ENCODE measurements around the gene FPR3. TPM values are rescaled to one million over a fixed set of nuclear protein-coding genes. Genes with fewer than 3 reads are reported as not detected.

The FPR3 gene
- total RNA-seq, 2 experiments from 2014 or later, result not detected

DNA sequence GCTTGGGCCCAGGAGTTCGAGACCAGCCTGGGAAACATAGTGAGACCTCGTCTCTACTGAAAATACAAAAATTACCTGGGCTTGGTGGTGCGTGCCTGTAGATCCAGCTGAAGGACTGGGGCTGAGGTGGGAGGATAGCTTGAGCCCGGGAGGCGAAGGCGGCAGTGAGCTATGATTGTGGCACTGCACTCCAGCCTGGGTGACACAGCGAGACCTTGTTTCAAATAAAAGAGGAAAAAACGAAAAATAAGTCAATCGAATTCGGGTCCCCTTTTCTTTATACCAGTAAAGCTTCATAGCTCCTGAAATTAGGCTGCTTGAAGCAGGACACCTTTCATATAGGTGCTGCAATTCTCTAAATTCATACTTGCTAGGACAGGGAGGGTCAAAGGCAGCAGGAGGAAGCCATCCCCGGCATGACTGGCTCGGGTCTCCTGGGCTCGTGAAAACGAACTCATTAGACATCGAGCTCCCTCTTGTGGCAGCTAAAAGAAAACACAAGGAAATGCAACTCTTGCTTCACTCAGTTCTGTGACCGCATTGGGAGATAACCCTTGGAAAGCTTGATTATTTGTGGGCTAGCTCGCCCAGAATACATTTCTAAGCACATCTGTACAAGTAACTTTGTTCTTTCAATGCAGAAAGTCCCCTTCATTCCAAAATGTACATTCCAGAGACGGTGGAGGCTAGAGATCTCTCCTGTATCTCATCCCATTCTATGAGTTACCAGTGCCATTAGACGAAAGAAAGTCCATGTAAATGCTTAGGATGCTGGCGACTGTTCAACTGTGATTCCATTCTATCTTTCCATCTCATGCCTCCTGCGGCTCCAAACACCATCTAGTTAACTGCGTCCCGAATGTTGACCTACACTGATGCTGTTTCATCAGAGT lies 17.1 kb upstream of the FPR3 start:
- POLR2A ChIA-PET, result interaction anchor here (0.7 kb wide), 1 partner anchor 93 kb away, joined by 3 read pairs; no protein-coding TSS in a partner anchor
- Histone ChIP-seq H3K4me1 (ENCODE audit: insufficient read depth, low read length, poor library complexity, severe bottlenecking) (no peaks in the 10 kb centered on the region), H3K4me3 (ENCODE audit: low read depth, low read length, poor library complexity, severe bottlenecking) (no peak overlapping the region), H4K20me1 (ENCODE audit: insufficient read depth, low read length) (no peaks in the 10 kb centered on the region; the same call in 1 of the 2 replicates), H3K9me2 (ENCODE audit: insufficient read depth, low read length) (no peaks in the 10 kb centered on the region), H2AFZ (ENCODE audit: low read length) (peak overlapping the region; percentile 43; the same call in 1 of the 2 replicates), H3K27ac (ENCODE audit: low read depth, low read length, poor library complexity, severe bottlenecking) (no peak overlapping the region), H3K79me2 (ENCODE audit: insufficient read depth, low read depth, low read length) (no peaks in the 10 kb centered on the region), H3K4me2 (ENCODE audit: low read length) (no peak overlapping the region), H3K36me3 (ENCODE audit: insufficient read depth, low read length) (no peaks in the 10 kb centered on the region), H3K9me3 (ENCODE audit: low read length) (no peaks in the 10 kb centered on the region)
- CTCF ChIA-PET (ENCODE audit: unreplicated experiment), result no interaction called here
- no peak for TF ChIP-seq EZH2phosphoT487 (IDR thresholded peaks at IDR 0.05; ENCODE audit: borderline replicate concordance, low read depth, low read length)
- TF ChIP-seq, protein P1, sequence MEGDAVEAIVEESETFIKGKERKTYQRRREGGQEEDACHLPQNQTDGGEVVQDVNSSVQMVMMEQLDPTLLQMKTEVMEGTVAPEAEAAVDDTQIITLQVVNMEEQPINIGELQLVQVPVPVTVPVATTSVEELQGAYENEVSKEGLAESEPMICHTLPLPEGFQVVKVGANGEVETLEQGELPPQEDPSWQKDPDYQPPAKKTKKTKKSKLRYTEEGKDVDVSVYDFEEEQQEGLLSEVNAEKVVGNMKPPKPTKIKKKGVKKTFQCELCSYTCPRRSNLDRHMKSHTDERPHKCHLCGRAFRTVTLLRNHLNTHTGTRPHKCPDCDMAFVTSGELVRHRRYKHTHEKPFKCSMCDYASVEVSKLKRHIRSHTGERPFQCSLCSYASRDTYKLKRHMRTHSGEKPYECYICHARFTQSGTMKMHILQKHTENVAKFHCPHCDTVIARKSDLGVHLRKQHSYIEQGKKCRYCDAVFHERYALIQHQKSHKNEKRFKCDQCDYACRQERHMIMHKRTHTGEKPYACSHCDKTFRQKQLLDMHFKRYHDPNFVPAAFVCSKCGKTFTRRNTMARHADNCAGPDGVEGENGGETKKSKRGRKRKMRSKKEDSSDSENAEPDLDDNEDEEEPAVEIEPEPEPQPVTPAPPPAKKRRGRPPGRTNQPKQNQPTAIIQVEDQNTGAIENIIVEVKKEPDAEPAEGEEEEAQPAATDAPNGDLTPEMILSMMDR (conservative IDR thresholded peaks at IDR 0.05; ENCODE audit: low read length), result peak; percentile 83
- no TSS peak for BruUV-seq (replicated peaks)
- intact Hi-C loops (cut with micrococcal nuclease; ENCODE audit: unreplicated experiment), result loop anchor here (2.0 to 5.0 kb wide), 3 partner anchors 65 to 459 kb away; no protein-coding TSS in a partner anchor
- DNase-seq (ENCODE audit: low spot score), result peak; percentile 81

DNA sequence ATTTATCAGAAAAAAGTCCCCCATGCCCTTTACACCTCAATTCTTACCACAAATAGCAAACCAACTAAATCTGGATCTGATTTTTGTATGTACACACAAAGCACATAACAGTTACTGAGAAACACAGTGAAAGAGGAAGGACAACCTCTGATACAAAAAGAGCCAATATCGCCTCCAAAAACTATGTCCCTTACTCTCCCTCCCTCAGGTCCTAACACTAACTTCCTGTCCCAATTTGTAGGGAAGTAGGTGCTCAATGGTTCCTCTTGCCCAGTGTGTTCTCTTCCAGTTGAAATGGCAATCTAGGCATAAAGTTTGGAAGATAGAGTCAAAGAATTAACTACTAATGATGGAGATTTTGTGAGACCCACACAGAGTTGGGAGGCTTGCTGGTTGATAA lies 15.8 kb upstream of the FPR3 start:
- no peaks in the 10 kb centered on the region for H3K36me3 ChIP-seq (ENCODE audit: insufficient read depth, low read length)
- DNase-seq (ENCODE audit: low spot score), result no peak
- no peak overlapping the region for H2AFZ ChIP-seq (ENCODE audit: low read length)
- no peak overlapping the region for H3K4me3 ChIP-seq (ENCODE audit: low read depth, low read length, poor library complexity, severe bottlenecking)
- intact Hi-C loops (cut with micrococcal nuclease; ENCODE audit: unreplicated experiment), result loop anchor here (5.0 kb wide), 2 partner anchors 117 to 458 kb away; no protein-coding TSS in a partner anchor
- no TSS peak for BruUV-seq (replicated peaks)
- H3K79me2 ChIP-seq (ENCODE audit: insufficient read depth, low read depth, low read length), result no peaks in the 10 kb centered on the region
- ChIA-PET POLR2A (no interaction called here), CTCF (ENCODE audit: unreplicated experiment) (no interaction called here)
- H3K4me1 ChIP-seq (ENCODE audit: insufficient read depth, low read length, poor library complexity, severe bottlenecking), result no peaks in the 10 kb centered on the region
- H3K4me2 ChIP-seq (ENCODE audit: low read length), result no peak overlapping the region
- no peaks in the 10 kb centered on the region for H3K9me3 ChIP-seq (ENCODE audit: low read length)
- no peaks in the 10 kb centered on the region for H3K9me2 ChIP-seq (ENCODE audit: insufficient read depth, low read length)
- H4K20me1 ChIP-seq (ENCODE audit: insufficient read depth, low read length), result no peaks in the 10 kb centered on the region; the same call in 1 of the 2 replicates
- H3K27ac ChIP-seq (ENCODE audit: low read depth, low read length, poor library complexity, severe bottlenecking), result no peak overlapping the region
- TF ChIP-seq EZH2phosphoT487 (IDR thresholded peaks at IDR 0.05; ENCODE audit: borderline replicate concordance, low read depth, low read length), result no peak
- TF ChIP-seq, protein P1 (conservative IDR thresholded peaks at IDR 0.05; ENCODE audit: low read length), result no peak

DNA sequence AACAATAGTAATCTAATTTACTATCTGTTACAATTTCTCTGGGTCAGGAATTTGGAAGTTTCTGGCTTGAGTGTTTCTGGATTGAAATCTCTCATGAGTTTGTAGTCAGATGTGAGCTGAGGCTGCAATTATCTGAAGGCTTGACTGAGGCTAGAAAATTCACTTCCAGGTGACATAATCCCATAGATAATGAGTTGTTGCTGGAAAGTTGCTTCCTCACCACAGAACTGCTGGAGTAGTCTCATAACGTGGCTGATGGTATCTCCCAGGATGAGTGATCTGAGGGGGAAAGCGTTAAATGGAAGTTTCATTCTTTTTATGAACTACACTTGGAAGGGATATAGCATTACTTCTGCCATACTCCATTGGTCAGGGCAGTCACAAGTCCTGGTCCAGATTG lies 15.3 kb upstream of the FPR3 start:
- Histone ChIP-seq H3K4me2 (ENCODE audit: low read length) (no peak overlapping the region), H3K79me2 (ENCODE audit: insufficient read depth, low read depth, low read length) (no peaks in the 10 kb centered on the region), H4K20me1 (ENCODE audit: insufficient read depth, low read length) (no peaks in the 10 kb centered on the region; the same call in 1 of the 2 replicates), H3K9me3 (ENCODE audit: low read length) (no peaks in the 10 kb centered on the region), H2AFZ (ENCODE audit: low read length) (no peak overlapping the region), H3K9me2 (ENCODE audit: insufficient read depth, low read length) (no peaks in the 10 kb centered on the region), H3K4me1 (ENCODE audit: insufficient read depth, low read length, poor library complexity, severe bottlenecking) (no peaks in the 10 kb centered on the region), H3K4me3 (ENCODE audit: low read depth, low read length, poor library complexity, severe bottlenecking) (no peak overlapping the region), H3K36me3 (ENCODE audit: insufficient read depth, low read length) (no peaks in the 10 kb centered on the region), H3K27ac (ENCODE audit: low read depth, low read length, poor library complexity, severe bottlenecking) (no peak overlapping the region)
- POLR2A ChIA-PET, result no interaction called here
- TF ChIP-seq, protein P1 (conservative IDR thresholded peaks at IDR 0.05; ENCODE audit: low read length), result no peak
- TF ChIP-seq EZH2phosphoT487 (IDR thresholded peaks at IDR 0.05; ENCODE audit: borderline replicate concordance, low read depth, low read length), result no peak
- intact Hi-C loops (cut with micrococcal nuclease; ENCODE audit: unreplicated experiment), result loop anchor here (5.0 kb wide), 2 partner anchors 117 to 458 kb away; no protein-coding TSS in a partner anchor
- no peak for DNase-seq (ENCODE audit: low spot score)
- CTCF ChIA-PET (ENCODE audit: unreplicated experiment), result no interaction called here
- BruUV-seq (replicated peaks), result no TSS peak

Data from OCI-LY7 (cell line).